Mesodermal cell (in vitro differentiated cells): ENCODE measurements around the gene DLGAP1.

Experiments
- H3K27ac ChIP-seq: 2 replicates; pipeline ENCODE4 v1.7.0; 2013; ENCODE audit warnings: mild to moderate bottlenecking, low read depth, low read length, moderate library complexity; ENCODE audit not compliant: severe bottlenecking
- H3K36me3 ChIP-seq: 2 replicates; pipeline ENCODE4 v1.7.1; 2013; ENCODE audit warnings: mild to moderate bottlenecking, low read length, moderate library complexity; ENCODE audit not compliant: control insufficient read depth, insufficient read depth
- H3K4me1 ChIP-seq: one replicate; pipeline ENCODE4 v1.7.1; 2013; ENCODE audit warnings: mild to moderate bottlenecking, low read length; ENCODE audit not compliant: insufficient read depth, control insufficient read depth, poor library complexity, severe bottlenecking
- H3K4me3 ChIP-seq: 2 replicates; pipeline ENCODE4 v1.7.0; 2013; ENCODE audit warnings: low read length, control low read depth, mild to moderate bottlenecking; ENCODE audit not compliant: insufficient read depth, poor library complexity, severe bottlenecking; ENCODE audit errors: extremely low read depth
- H3K9me3 ChIP-seq: 2 replicates; pipeline ENCODE4 v1.7.1; 2013; ENCODE audit warnings: mild to moderate bottlenecking, low read length, moderate library complexity; ENCODE audit not compliant: control insufficient read depth
- WGBS, 2 experiments: methylation state at CpG; one replicate each; pipeline ENCODE4 v1.1.5; 2013; ENCODE audit warnings: missing lambda C conversion rate in 2 of 2; ENCODE audit not compliant: insufficient coverage in 2 of 2; 5-methylcytosine and 5-hydroxymethylcytosine counted together

DLGAP1 gene

GRCh38 chr18:3455090-3455635 is 999.9 kb downstream of the DLGAP1 start:
- H3K27ac ChIP-seq: peak overlapping the region; percentile 95
- no peaks in the 10 kb centered on the region for H3K9me3 ChIP-seq
- peaks cover 62% of the 10 kb centered on the region for H3K36me3 ChIP-seq
- H3K4me1 ChIP-seq: peaks cover 43% of the 10 kb centered on the region
- WGBS, 2 experiments: 0% methylated on average over 1 of the region's 3 CpGs
- H3K4me3 ChIP-seq: peak overlapping the region; percentile 95

DNA sequence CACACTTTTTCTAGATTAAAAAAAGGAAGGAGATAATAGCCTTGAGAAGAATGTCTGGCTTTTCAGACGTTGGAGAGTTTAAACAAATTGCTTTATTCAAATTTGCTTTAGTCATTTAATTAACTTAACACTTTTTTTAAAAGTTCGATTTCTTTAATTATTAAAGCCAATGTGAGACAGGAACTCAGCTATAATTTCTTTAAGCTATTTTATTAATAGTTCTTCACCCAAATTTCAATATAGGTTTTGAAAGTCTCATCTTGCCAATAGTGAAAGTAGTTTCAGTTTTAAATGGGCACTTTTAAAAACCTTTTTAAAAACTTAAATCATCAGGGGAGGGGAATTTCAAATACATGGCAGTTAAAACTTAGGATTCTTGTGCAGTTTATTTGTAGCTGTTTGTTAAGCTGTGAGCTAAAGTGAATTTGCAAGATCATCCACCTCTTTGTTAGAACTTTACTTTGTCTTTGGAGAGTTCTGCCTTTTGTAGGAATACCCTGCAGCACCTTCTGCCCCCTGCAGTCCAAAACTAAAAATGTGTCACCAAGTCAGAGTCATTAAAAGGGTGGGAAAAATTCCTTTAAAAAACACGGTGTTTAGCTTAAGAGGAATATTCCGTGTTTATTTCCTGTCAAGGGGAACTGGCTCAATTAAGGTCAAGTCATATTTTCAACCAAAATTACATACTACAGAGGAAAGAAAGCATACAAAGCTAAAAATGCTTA is 1000.6 kb downstream of the DLGAP1 start:
- Histone ChIP-seq H3K27ac (peak overlapping the region; percentile 95), H3K9me3 (no peaks in the 10 kb centered on the region), H3K36me3 (peaks cover 59% of the 10 kb centered on the region), H3K4me3 (peak overlapping the region; percentile 95), H3K4me1 (peaks cover 43% of the 10 kb centered on the region)
- no CpG with 5 or more reads among the region's 4 CpGs for WGBS, 2 experiments

- Histone ChIP-seq H3K36me3 (peaks cover 52% of the 10 kb centered on the region), H3K4me3 (peak overlapping the region; percentile 95), H3K27ac (peak overlapping the region; percentile 95), H3K4me1 (peaks cover 36% of the 10 kb centered on the region), H3K9me3 (no peaks in the 10 kb centered on the region)
- 1 to 3% methylated on average over 12 to 18 of the region's 21 CpGs for WGBS, 2 experiments
These were observed 1001.4 kb downstream of the DLGAP1 start for GRCh38 chr18:3453540-3454364.

DNA sequence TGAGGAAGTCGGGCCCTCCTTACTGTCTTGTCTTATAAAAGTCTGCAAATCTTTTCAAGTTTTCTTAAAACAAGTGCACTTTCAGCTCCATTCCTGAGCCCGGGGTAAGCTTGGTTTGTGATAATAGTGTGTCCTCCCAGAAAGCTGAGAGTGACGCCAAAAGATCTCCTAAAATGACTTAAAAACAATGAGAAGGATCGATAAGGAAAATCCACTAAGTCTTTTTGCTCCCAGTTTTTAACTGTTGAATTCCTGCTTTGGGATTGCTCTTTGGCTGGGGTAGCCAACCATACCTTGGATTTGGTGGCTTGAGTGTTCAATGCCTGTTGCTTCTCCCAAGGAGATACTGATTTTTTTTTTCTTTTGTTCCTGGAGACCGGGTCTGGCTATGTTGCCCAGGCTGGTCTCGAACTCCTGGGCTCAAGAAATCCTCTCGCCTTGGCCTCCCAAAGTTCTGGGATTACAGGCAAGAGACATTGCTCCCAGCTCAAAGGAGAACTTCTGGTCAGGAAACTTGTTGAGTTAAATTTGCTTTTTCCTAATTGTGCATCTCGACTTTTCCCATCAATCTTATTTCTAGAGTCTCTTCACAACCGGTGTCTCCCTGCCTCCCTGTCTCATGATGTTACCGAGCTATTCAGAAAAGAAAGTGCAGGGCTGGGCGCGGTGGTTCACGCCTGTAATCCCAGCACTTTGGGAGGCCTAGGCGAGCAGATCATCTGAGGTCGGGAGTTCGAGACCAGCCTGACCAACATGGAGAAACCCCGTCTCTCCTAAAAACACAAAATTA is 1002.2 kb downstream of the DLGAP1 start:
- WGBS, 2 experiments: 0 to 1% methylated on average over 13 to 14 of the region's 17 CpGs
- Histone ChIP-seq H3K36me3 (peaks cover 44% of the 10 kb centered on the region), H3K4me1 (peaks cover 28% of the 10 kb centered on the region), H3K9me3 (no peaks in the 10 kb centered on the region), H3K27ac (peak overlapping the region; percentile 95), H3K4me3 (peak overlapping the region; percentile 95)

- peak overlapping the region; percentile 95 for H3K4me3 ChIP-seq
- peak overlapping the region; percentile 95 for H3K27ac ChIP-seq
- no peaks in the 10 kb centered on the region for H3K9me3 ChIP-seq
- WGBS, 2 experiments: 0% methylated on average over 32 to 37 of the region's 53 CpGs
- peaks cover 21% of the 10 kb centered on the region for H3K4me1 ChIP-seq
- peaks cover 36% of the 10 kb centered on the region for H3K36me3 ChIP-seq
These were observed 1002.9 kb downstream of the DLGAP1 start for GRCh38 chr18:3451989-3452749.

DNA sequence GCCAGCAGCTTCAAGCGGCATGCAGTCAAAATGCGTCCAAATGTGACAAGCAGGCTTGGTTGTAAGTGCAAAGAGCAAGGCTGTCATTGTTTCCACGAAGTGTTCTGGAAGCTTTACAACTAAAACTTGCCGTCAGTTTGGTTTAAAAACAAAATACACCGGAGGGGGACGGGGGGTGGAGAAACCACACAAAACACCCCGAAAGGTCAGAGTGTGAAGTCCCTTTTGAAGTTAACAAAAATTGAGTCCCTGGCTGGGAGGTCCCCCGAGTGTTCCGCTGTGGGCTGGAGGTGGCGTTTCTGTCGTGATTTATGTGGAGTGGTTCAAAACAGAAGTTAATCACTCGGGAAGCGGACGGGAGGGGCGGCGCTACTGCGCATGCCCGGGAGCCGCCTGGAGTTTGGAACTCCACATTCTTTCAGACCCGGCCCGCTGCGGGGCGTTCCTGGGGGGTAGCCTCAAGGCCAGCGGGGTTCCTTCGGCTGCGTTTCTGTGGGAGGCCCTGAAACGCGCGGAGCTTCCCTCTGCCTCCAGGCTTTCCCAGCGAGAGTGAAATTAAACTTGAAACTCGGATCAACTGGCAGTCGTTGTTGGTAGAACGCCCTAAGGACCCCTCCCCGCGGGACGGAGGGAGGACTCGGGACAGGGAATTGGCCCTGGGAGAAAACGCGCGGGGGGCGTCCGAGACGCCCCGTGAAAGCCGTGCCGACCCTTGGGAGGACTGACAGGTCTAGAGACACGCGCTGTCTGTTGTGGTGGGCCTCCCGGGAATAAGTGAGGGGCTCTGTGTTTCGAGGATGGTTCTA is 1003.7 kb downstream of the DLGAP1 start:
- Histone ChIP-seq H3K36me3 (peaks cover 28% of the 10 kb centered on the region), H3K9me3 (no peaks in the 10 kb centered on the region), H3K4me3 (peak overlapping the region; percentile 95), H3K27ac (peak overlapping the region; percentile 95), H3K4me1 (peaks cover 17% of the 10 kb centered on the region)
- WGBS, 2 experiments: 0 to 1% methylated on average over 43 to 49 of the region's 50 CpGs

GRCh38 chr18:3450799-3451182 is 1004.3 kb downstream of the DLGAP1 start:
- Histone ChIP-seq H3K9me3 (no peaks in the 10 kb centered on the region), H3K27ac (peak overlapping the region; percentile 100), H3K4me1 (peaks cover 16% of the 10 kb centered on the region), H3K4me3 (peak overlapping the region; percentile 95), H3K36me3 (peaks cover 24% of the 10 kb centered on the region)
- 0 to 1% methylated on average over 3 to 8 of the region's 30 CpGs for WGBS, 2 experiments

DNA sequence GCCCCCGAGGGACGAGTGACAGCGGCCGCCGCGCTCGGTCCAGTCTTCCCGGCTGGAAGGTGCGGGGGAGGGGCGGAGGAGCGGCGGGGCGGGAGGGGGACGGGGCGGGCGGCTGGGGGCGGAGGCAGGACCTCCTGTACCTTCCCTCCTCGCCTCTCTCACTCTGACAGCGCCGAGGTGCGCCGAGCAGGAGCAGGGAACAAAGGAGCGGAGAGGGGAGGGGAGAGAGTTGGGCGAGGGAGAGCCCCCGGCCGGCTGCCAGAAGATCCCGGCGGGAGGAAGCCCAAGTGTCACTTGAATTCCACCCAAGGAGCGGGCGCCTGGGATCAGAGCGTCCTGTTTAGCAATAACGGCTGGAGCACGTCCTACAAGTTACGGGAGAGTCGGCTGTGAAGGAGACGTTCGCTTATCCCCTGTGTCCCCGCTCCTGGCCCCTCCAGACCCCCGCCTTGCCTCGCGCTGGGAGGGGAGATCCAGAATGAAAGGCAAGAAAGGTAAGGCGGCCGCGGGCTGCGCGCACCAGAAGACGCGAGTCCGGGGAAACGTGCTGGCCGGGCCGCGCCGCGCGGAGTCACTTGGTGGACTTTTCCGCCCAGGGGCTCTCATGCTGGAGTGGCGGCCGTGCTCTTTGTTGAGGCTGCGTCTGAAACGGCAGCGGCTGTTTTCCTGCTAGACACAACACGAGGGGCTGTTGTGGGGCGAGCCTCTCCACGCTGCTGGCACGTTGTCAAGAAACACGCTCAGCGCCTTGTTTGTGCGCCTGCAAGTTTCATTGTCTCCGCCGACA is 1004.9 kb downstream of the DLGAP1 start, which contains the start of gene TGIF1:
TSS of gene TGIF1 (plus strand) at position 161 of the 787 bp plus-strand sequence. CDS start at position 479, 318 bp downstream.
- Histone ChIP-seq H3K27ac (peak within 1 kb of the TSS; percentile 100), H3K36me3 (peaks cover 24% of the 10 kb centered on the region), H3K4me1 (peaks cover 11% of the 10 kb centered on the region), H3K9me3 (no peaks in the 10 kb centered on the region), H3K4me3 (peak within 1 kb of the TSS; percentile 95)
- WGBS, 2 experiments: 0% methylated on average over 43 to 46 of the region's 71 CpGs
